GM12801 (cell line): ENCODE data around the gene NOP53.

Source experiments
- TF ChIP-seq, protein P1 (sequence below): IDR thresholded peaks from one replicate; pipeline ENCODE4 v1.5.1; 2011; ENCODE audit warnings: control low read depth; ENCODE audit not compliant: insufficient read length; ENCODE audit errors: extremely low read depth

Gene NOP53

DNA sequence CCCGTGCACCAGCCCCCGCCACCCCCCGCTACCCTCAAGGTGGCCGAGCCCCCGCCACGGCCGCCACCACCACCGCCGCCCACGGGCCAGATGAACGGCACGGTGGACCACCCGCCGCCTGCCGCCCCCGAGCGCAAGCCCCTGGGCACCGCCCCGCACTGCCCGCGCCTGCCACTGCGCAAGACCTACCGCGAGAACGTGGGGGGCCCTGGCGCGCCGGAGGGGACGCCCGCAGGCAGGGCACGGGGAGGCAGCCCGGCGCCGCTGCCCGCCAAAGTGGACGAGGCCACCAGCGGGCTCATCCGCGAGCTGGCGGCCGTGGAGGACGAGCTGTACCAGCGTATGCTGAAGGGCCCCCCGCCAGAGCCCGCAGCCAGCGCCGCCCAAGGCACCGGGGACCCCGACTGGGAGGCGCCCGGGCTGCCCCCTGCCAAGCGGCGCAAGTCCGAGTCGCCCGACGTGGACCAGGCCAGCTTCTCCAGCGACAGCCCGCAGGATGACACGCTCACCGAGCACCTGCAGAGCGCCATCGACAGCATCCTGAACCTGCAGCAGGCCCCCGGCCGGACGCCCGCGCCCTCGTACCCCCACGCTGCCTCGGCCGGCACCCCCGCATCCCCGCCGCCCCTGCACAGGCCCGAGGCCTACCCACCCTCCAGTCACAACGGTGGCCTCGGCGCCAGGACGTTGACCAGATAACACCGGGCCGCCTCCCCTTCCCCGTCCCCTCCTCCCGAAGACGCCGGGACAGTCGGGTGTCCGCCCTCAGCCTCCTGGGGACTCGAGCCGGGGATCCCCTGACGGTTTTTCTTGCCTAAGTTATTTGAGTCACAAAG lies 43.4 kb upstream of the NOP53 start:
- TF ChIP-seq, protein P1, sequence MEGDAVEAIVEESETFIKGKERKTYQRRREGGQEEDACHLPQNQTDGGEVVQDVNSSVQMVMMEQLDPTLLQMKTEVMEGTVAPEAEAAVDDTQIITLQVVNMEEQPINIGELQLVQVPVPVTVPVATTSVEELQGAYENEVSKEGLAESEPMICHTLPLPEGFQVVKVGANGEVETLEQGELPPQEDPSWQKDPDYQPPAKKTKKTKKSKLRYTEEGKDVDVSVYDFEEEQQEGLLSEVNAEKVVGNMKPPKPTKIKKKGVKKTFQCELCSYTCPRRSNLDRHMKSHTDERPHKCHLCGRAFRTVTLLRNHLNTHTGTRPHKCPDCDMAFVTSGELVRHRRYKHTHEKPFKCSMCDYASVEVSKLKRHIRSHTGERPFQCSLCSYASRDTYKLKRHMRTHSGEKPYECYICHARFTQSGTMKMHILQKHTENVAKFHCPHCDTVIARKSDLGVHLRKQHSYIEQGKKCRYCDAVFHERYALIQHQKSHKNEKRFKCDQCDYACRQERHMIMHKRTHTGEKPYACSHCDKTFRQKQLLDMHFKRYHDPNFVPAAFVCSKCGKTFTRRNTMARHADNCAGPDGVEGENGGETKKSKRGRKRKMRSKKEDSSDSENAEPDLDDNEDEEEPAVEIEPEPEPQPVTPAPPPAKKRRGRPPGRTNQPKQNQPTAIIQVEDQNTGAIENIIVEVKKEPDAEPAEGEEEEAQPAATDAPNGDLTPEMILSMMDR: no peak

DNA sequence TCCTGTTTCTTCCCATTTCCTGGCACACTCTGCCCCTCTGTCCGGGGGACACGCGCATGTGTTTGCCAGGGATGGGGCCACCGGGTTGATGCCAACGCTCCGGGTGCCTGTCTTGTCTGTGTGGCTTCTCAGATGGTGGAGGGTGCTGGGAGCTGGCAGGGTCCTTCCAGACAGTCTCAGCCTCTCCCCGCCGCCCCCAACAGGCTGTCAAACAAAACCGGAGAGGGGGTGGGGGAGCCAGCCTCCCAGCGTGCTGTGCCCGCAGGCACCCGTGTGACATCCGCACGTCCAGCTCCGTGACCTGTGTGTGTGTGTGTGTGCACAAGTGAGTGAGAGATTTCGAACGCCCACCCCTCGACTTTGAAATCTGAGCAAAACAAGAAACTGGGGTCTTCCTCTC lies 42.7 kb upstream of the NOP53 start:
- TF ChIP-seq, protein P1: no peak

DNA sequence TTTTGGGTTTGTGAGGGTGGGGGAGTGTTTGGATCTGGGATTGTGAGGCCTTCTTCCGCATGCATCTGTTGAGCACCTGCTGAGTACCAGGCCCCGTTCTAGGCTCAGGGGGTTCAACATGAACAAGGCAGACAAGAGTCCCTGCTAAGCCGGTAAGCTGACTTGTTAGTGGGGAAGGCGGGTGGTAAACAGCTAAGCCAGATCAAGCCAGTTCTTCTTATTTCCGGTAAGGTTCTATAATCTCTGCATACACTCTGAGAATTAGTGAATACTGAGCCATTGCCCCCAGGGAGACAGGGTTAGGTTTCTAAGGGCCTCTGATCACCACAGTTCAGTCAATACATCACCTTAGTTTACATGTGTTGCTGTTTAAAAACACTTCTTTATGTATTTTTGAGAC lies 42.0 kb upstream of the NOP53 start:
- TF ChIP-seq, protein P1: no peak

DNA sequence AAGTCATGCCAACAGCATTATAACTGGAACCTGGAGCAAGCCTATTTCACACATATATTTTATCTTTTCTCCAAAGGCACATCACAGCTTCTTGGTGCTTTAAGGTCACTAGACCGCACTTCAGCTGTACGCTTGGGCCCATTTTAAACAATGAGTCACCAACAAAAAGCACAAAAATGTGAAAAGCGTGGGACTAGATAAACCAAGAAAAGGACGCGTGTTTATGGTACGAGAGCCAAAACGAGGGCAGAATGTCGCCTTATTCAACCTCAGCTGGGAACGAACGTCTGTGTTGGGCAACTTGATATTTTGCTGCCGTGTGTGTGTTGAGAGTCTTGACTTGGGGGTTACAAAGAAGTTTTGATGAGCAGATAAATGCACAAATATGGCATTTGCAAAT lies 41.3 kb upstream of the NOP53 start:
- TF ChIP-seq, protein P1: no peak

DNA sequence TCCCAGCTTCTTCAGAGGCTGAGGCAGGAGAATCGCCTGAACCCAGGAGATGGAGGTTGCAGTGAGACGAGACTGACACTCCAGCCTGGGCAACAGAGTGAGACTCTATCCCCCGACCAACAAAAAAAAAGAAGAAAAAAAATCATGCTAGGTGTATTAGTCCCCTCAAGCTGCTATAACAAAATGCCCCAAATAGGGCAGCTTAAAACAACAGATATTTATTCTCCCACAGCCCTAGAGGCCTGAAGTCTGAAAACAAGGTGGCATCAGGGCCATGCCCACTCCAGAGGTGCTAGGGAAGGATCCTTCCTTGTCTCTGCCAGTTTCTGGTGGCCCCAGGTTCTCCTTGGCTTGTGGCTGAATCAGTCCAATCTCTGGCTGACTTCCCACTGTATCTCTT lies 40.7 kb upstream of the NOP53 start:
- TF ChIP-seq, protein P1: no peak

DNA sequence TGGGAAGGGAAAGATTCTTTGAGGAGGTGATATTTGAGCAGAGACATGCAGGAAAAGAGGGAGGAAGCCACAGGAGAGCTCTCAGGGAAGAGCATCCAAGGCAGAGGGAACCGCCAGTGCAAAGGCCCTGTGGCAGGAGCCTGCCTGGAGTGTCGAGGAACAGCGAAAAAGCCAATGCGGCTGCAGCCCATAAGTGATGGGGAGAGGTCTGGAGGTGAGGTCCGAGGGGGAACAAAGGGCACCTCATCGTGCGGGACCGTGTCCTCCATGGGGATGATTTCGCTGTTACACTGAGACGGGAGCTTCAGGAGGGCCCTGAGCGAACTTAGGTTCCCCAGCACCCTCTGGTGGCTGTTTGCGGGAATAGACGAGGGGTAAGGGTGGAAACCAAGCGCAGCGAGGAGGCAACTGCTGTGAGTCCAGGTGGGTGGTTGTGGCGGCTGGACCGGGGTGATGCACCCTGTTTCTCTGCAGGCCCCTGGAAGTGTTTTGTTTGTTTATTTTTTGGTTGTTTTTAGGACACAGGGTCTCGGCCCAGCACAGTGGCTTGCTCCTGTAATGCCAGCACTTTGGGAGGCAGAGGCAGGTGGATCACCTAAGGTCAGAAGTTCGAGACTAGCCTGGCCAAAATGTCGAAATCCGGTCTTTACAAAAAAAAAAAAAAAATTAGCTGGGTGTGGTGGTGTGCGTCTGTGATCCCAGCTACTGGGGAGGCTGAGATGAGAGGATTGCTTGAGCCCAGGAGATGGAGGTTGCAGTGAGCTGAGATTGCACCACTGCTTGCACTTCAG lies 38.0 kb upstream of the NOP53 start:
- TF ChIP-seq, protein P1: peak; percentile 2

DNA sequence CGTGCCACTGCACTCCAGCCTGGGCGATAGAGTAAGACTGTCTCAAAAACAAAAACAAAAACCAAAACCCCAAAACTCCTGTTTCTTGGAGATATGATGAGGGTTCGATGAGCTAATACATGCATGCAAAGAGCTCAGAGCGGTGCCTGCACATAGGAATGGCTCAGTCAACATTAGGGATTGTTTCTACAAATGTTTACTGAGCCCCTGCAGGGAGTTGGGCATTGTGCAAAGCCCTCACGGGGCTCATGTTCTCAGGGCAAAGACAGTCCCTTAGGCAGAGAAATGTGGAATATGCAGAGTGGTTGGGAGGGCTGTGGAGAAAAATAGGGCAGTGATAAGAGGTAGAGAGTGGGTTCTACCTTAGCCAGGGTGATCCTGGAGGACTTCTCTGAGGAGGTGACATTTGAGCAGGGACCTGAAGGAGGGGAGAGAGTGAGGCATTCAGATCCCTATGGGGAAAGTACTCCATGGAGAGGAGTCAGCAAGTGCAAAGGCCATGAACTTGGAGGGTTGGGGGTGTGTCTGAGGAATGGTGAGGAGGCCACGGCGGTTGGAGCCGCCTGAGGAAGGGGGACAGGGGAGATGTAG lies 33.6 kb upstream of the NOP53 start:
- TF ChIP-seq, protein P1: no peak
